ENCODE data around the gene TMEM145.

The TMEM145 gene

DNA sequence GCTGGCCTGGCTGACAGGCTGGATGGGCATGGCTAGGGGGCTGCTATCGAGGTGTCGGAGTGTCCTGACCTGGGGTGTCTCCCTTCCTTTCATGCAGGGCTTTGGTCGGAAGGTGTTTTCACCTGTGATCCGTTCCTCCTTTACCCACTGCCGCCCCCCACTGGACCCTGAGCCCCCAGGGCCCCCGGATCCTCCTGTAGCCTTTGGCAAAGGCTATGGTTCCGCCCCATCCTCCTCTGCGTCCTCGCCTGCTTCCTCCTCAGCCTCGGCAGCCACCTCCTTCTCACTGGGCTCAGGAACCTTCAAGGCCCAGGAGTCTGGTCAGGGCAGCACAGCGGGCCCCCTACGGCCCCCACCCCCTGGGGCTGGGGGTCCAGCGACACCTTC, 23.0 kb upstream of the TMEM145 start:
- DNase-seq, result no peak

DNA sequence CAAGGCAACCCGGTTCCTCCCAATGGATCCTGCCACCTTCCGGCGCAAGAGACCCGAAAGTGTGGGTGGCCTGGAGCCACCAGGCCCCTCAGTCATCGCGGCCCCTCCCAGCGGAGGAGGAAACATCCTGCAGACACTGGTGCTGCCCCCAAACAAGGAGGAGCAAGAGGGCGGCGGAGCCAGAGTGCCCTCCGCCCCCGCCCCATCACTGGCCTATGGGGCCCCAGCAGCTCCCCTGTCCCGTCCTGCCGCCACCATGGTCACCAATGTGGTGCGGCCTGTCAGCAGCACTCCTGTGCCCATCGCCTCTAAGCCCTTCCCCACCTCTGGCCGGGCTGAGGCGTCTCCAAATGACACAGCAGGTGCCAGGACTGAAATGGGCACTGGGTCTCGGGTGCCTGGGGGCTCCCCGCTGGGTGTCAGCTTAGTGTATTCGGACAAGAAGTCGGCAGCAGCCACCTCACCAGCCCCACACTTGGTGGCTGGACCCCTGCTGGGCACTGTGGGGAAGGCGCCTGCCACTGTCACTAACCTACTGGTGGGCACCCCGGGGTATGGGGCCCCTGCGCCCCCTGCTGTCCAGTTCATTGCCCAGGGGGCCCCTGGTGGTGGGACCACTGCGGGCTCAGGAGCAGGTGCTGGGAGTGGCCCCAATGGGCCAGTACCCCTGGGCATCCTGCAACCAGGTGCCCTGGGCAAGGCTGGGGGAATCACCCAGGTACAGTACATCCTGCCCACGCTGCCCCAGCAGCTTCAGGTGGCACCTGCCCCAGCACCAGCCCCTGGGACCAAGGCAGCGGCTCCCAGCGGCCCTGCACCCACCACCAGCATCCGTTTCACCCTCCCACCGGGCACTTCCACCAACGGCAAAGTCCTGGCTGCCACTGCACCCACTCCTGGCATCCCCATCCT, 22.3 kb upstream of the TMEM145 start:
- DNase-seq, result no peak

- DNase-seq, result no peak
Observed at GRCh38 chr19:42291435-42291810, 21.7 kb upstream of the TMEM145 start.

DNA sequence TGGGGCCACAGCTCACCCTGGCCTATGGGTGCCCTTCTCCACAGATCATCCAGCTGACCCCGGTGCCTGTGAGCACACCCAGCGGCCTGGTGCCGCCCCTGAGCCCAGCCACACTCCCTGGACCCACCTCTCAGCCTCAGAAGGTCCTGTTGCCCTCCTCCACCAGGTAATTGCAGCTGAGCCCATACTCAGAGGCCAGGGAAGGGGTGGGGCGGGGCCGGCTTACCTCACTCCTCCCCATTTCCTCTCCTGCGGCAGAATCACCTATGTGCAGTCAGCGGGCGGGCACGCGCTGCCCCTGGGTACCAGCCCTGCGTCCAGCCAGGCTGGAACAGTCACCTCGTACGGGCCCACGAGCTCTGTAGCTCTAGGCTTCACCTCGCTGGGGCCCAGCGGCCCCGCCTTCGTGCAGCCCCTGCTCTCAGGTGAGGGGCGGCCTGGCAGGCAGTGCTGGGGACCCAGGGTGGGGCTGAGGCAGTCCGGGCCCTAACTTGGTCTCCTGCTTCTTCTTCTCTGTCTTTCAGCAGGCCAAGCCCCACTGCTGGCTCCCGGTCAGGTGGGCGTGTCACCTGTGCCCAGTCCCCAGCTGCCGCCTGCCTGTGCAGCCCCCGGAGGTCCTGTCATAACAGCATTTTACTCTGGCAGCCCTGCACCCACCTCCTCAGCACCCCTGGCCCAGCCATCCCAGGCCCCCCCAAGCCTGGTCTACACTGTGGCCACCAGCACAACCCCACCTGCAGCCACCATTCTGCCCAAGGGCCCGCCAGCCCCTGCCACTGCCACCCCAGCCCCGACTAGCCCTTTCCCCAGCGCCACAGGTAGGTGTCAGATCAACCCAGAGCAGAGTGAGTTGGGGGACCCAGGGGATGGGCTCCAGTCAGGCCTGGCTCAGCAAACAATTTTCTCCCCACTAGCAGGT, 20.8 kb upstream of the TMEM145 start:
- no peak for DNase-seq

DNA sequence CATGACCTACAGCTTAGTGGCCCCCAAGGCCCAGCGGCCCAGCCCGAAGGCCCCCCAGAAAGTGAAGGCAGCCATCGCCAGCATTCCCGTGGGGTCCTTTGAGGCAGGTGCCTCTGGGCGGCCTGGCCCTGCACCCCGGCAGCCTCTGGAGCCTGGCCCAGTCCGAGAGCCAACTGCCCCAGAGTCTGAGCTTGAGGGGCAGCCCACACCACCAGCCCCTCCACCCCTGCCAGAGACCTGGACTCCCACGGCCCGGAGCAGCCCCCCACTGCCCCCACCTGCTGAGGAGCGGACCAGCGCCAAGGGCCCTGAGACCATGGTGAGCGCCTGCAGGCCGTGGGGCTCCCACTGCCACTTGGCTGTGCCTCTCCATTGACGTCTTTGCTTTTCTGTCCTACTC, 20.1 kb upstream of the TMEM145 start:
- DNase-seq, result no peak

DNA sequence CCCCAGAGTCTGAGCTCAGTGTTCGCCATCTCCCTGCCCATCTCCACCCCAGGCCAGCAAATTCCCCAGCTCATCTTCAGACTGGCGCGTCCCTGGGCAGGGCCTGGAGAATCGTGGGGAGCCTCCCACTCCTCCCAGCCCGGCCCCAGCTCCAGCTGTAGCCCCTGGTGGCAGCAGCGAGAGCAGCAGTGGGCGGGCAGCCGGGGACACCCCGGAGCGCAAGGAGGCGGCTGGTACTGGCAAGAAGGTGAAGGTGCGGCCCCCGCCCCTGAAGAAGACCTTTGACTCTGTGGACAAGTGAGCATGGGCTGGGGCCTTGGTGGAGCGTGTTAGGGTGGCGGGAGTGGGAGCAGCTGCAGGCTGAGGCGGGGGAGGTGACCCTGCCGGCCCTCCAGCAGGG, 19.6 kb upstream of the TMEM145 start:
- DNase-seq, result no peak

GRCh38 chr19:42293948-42294347, 19.2 kb upstream of the TMEM145 start:
- DNase-seq, result no peak

- no peak for DNase-seq
Observed at GRCh38 chr19:42294471-42295137, 18.5 kb upstream of the TMEM145 start.

DNA sequence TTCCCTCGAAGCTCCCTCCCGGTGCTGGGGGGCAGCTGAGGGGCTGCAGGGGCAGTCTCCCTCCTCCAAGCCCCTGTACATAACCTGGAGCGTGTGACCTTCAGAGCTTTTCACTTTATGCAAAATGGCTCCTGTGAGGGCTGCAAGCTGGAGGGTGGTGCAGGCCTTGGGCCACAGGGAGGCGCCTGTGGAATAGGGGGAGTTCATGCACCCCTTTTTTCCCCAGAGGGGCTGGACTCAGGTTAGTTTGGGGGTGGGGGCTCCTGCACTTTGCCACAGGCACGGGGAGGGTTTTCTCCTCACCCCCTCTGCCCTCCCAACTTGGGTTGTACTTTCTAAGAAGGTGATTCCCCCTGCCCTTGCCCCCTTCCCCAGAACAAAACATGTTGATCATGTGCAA, 17.8 kb upstream of the TMEM145 start:
- no peak for DNase-seq

DNA sequence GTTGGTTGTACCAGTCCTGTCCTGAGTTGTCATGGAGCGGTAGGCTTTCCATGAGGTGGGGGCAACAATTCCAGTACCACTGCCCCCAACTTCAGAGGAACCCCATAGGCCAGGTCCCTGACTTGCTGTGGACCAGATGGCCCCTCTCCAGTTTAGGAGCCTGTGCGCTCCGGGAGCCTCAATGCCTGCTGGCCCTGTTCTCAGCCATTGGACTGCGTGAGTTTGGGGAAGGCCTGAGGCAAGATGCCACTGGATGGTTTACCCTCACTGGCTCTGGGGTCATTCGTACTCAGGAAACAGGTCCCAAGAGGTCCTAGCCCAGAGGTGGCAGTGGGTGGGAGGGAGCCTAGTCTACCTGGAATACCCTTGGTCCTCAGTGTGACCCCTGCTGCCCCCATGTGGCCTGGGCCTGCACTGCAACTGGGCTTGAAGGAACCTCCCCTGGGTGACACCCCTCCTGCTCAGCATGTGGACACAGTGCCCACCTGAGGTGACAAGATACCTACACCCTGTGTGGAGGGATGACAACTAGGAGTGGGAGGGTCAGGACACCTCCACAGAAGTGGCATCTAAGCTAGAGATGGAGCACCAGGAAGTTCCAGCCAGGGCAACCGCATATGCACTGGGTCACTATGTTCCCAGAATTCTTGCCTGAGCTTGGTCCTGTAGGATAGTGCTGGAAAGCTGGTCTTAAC, 17.1 kb upstream of the TMEM145 start:
- DNase-seq, result peak; percentile 87

- no peak for DNase-seq
Observed at GRCh38 chr19:42297039-42297438, 16.1 kb upstream of the TMEM145 start.

DNA sequence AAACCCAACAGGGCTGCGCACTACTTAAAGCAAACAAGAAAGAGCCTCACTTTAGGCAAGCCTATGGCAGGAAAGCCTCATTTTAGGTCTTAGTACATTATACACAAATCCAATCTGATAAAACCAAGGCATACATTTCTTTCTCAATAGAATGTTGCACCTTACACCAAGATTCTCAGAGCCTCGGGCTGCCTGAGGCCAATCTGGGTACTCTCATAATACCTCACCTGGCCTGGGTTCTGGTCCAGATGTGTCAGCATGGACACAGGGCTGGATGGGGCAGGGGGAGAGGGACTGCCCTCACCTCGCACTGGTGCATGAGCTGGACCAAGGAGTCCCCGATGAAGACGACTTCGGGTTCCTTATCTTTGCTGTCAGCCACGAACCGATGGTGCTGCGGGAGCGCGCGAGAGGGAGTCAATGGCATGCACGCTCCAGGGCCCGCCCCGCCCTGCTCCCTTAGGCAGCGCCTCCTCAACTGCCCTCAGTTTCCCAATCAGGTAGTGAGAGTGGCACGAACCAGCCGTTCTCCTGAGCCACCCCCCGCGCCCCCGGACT, 11.4 kb upstream of the TMEM145 start, which contains the start of gene PRR19:
Gene PRR19, plus strand, starts transcription at position 487 of the 558 bp plus-strand sequence. CDS start 7,453 bp downstream, outside the sequence.
- no peak for DNase-seq

GRCh38 chr19:42303101-42303464, 10.0 kb upstream of the TMEM145 start:
- DNase-seq, result no peak

DNA sequence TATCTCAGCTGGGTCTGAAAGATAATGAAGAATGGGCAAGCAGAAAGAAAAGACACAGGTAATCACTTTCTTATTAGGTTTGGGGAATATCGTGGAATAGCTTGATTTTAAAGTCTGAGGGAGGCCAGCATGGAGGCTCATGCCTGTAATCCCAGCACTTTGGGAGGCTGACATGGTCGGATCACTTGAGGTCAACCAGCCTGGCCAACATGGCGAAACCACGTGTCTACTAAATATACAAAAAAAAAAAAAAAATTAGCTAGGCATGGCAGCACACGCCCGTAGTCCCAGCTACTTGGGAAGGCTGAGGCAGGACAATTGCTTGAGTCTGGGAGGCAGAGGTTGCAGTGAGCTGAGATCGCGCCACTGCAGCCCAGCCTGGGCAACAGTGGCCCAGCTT, 9.2 kb upstream of the TMEM145 start:
- DNase-seq, result no peak

GRCh38 chr19:42306646-42307045, 6.5 kb upstream of the TMEM145 start:
- DNase-seq, result no peak

GRCh38 chr19:42309686-42310085, 3.4 kb upstream of the TMEM145 start:
- DNase-seq, result no peak

DNA sequence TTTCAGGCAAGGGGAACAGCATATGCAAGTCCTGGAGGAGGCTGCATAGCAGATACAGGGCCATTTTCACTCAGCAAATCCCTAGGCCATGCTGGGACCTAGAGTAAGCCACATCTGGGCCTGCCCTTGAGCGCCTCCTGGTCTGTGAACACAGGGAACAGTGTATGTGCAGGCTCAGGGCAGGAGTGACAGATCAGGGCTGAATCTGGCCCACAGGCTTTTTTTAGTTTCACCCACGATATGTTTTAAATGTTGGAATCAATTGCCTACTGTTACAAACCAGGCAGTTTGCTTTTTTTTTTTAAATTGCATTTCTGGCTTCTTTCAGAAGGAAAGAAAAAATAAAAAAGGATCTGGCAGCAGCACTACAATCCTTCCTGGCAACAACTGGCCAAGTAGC, 1.5 kb upstream of the TMEM145 start:
- no peak for DNase-seq

- DNase-seq, result no peak
Observed at GRCh38 chr19:42312370-42312769, 739 bp upstream of the TMEM145 start.

GRCh38 chr19:42313840-42314755, 989 bp downstream of the TMEM145 start:
- no peak for DNase-seq

DNA sequence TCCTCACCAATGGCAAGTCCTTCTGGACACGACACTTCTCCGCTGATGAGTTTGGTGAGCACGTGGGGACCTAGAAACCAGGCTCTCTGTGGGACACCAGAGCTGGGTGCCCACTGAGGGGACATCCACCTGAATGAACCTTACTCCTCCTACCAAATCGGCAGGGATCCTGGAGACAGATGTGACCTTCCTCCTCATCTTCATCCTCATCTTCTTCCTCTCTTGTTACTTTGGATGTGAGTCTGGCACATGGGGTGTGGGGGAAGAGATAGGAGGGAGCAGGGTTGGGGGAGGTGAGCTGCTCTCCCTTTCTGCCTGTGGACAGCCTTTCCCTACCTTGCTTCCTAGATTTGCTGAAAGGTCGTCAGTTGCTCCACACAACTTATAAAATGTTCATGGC, 1.9 kb downstream of the TMEM145 start:
- DNase-seq, result no peak
